Thoracic aorta (tissue), 2 donors: ENCODE measurements around the gene TSPYL4. TPM values are rescaled to one million over a fixed set of nuclear protein-coding genes. Genes with fewer than 3 reads are reported as not detected.

ENCODE experiments used
- ATAC-seq: fragments of 150-250 bp; one replicate; pipeline ENCODE4 v1.8.0; 2017; ENCODE audit warnings: low read depth; ENCODE audit not compliant: insufficient number of reproducible peaks, low FRiP score
- DNase-seq: peaks from one replicate; pipeline ENCODE4 v3.0.0-alpha.2; 2020; ENCODE audit warnings: low spot score
- H3K27ac ChIP-seq, 2 donors: fragments of 200-600 bp; sonication (generic); 1 replicate in 1 of 2; 2 replicates in 1 of 2; pipeline ENCODE4 v1.5.1; 2016; ENCODE audit warnings: mild to moderate bottlenecking in 2 of 2, moderate library complexity in 2 of 2
- H3K27me3 ChIP-seq: fragments of 200-600 bp; sonication (generic); replicated peaks from 2 replicates; pipeline ENCODE4 v1.6.0; 2016; ENCODE audit warnings: mild to moderate bottlenecking; ENCODE audit not compliant: insufficient read depth
- H3K36me3 ChIP-seq: fragments of 200-600 bp; sonication (generic); one replicate; pipeline ENCODE4 v1.5.1; 2016
- H3K4me1 ChIP-seq, 2 donors: fragments of 200-600 bp; sonication (generic); 1 replicate in 1 of 2; 2 replicates in 1 of 2; pipeline versions ENCODE4 v1.5.1 to v1.6.0; 2016; ENCODE audit warnings: low read depth in 2 of 2, mild to moderate bottlenecking in 1 of 2; ENCODE audit not compliant: control insufficient read depth in 1 of 2
- H3K4me3 ChIP-seq: fragments of 200-600 bp; sonication (generic); 2 replicates; pipeline ENCODE4 v1.5.1; 2016; ENCODE audit warnings: mild to moderate bottlenecking
- H3K9me3 ChIP-seq: fragments of 200-600 bp; sonication (generic); 2 replicates; pipeline ENCODE4 v1.5.1; 2016
- CTCF ChIP-seq: fragments of 200-600 bp; sonication (generic); IDR thresholded peaks from one replicate; pipeline ENCODE4 v1.5.1; 2019; ENCODE audit warnings: antibody characterized with exemption
- total RNA-seq, 2 donors: library from RNA; depleted of rRNA; stranded (reverse); fragments of >200 nt; gene quantifications; one replicate each; pipeline versions ENCODE4 v1.1.0 to v1.2.3, GENCODE V29; 2016

TSPYL4 gene
- total RNA-seq, 2 donors from 2014 or later = 13.1 to 18.0 TPM

GRCh38 chr6:116280161-116280932 lies 26.5 kb upstream of the TSPYL4 start:
- Histone ChIP-seq H3K4me1 (peaks cover 28 to 40% of the 10 kb centered on the region in 2 donors), H3K9me3 (no peaks in the 10 kb centered on the region), H3K4me3 (peak overlapping the region; percentile 92), H3K27ac (peak overlapping the region; percentile 94 to 99), H3K36me3 (no peaks in the 10 kb centered on the region), H3K27me3 (no peaks in the 10 kb centered on the region)
- ATAC-seq (no peak), DNase-seq (no peak)
- no peak for TF ChIP-seq CTCF

GRCh38 chr6:116279232-116280160 lies 25.6 kb upstream of the TSPYL4 start, which contains the start of gene TSPYL1:
TSS of gene TSPYL1 (minus strand) at chr6:116279930. CDS start at chr6:116279830, 100 bp downstream.
- Histone ChIP-seq H3K4me1 (peaks cover 36 to 48% of the 10 kb centered on the region in 2 donors), H3K27me3 (no peaks in the 10 kb centered on the region), H3K9me3 (no peaks in the 10 kb centered on the region), H3K27ac (peak within 1 kb of the TSS; percentile 94 to 99), H3K4me3 (peak within 1 kb of the TSS; percentile 92), H3K36me3 (no peaks in the 10 kb centered on the region)
- DNase-seq (peak; percentile 90), ATAC-seq (peak; percentile 99)
- TF ChIP-seq CTCF = no peak

- no peaks in the 10 kb centered on the region for H3K36me3 ChIP-seq
- ATAC-seq (no peak), DNase-seq (no peak)
- peak overlapping the region; percentile 92 for H3K4me3 ChIP-seq
- H3K27ac ChIP-seq = peak overlapping the region; percentile 94 to 99
- H3K9me3 ChIP-seq = no peaks in the 10 kb centered on the region
- TF ChIP-seq CTCF = no peak
- H3K4me1 ChIP-seq = peaks cover 36 to 55% of the 10 kb centered on the region in 2 donors
- H3K27me3 ChIP-seq = no peaks in the 10 kb centered on the region
Measured at GRCh38 chr6:116278854-116279231, 25.0 kb upstream of the TSPYL4 start.

- Histone ChIP-seq H3K27ac (peak overlapping the region; percentile 94 to 99), H3K27me3 (no peaks in the 10 kb centered on the region), H3K4me3 (peak overlapping the region; percentile 92), H3K9me3 (no peaks in the 10 kb centered on the region), H3K4me1 (peaks cover 36 to 59% of the 10 kb centered on the region in 2 donors), H3K36me3 (peaks cover under 1% of the 10 kb centered on the region)
- no peak for TF ChIP-seq CTCF
- ATAC-seq (no peak), DNase-seq (no peak)
Measured at GRCh38 chr6:116278481-116278829, 24.6 kb upstream of the TSPYL4 start.

- Histone ChIP-seq H3K27me3 (no peaks in the 10 kb centered on the region), H3K9me3 (no peaks in the 10 kb centered on the region), H3K4me3 (peak overlapping the region; percentile 92), H3K4me1 (peaks cover 36 to 64% of the 10 kb centered on the region in 2 donors), H3K36me3 (peaks cover 9% of the 10 kb centered on the region), H3K27ac (peak overlapping the region; percentile 8 to 94)
- DNase-seq (no peak), ATAC-seq (no peak)
- no peak for TF ChIP-seq CTCF
Measured at GRCh38 chr6:116277124-116277523, 23.2 kb upstream of the TSPYL4 start.
